ENCODE results near the gene ZBTB32.
A peak's percentile ranks its signal among the peaks of the same experiment; 100 is the strongest.
"Not testable (repeated sequence)": the region's sequence is repeated elsewhere in the genome, so short reads cannot be mapped to it uniquely, and the experiment has no call there.

ZBTB32 gene, protein sequence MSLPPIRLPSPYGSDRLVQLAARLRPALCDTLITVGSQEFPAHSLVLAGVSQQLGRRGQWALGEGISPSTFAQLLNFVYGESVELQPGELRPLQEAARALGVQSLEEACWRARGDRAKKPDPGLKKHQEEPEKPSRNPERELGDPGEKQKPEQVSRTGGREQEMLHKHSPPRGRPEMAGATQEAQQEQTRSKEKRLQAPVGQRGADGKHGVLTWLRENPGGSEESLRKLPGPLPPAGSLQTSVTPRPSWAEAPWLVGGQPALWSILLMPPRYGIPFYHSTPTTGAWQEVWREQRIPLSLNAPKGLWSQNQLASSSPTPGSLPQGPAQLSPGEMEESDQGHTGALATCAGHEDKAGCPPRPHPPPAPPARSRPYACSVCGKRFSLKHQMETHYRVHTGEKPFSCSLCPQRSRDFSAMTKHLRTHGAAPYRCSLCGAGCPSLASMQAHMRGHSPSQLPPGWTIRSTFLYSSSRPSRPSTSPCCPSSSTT

GRCh38 chr19:35704218-35704617 lies at the start of gene ZBTB32:
Gene ZBTB32 (plus strand): TSS chr19:35704558. CDS start chr19:35714627, 10,069 bp downstream.
- DNase-seq = peak; percentile 84

DNA sequence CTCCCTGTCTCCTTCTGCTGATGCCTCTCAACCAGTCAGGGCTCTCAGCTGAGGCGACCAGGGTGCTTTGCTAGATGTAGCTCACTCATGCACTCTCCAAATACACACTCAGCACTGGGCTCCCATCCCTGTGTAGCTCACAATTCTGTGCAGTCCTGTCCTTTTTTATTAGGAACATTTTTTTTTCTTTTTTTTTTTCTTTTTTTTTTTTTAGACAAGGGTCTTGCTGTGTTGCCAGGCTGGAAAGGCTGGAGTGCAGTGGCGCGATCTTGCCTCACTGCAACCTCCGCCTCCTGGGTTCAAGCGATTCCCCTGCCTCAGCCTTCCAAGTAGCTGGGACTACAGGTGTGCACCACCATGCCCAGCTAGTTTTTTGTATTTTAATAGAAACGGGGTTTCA lies 49.5 kb upstream of the ZBTB32 start:
- DNase-seq = not testable (repeated sequence)

DNA sequence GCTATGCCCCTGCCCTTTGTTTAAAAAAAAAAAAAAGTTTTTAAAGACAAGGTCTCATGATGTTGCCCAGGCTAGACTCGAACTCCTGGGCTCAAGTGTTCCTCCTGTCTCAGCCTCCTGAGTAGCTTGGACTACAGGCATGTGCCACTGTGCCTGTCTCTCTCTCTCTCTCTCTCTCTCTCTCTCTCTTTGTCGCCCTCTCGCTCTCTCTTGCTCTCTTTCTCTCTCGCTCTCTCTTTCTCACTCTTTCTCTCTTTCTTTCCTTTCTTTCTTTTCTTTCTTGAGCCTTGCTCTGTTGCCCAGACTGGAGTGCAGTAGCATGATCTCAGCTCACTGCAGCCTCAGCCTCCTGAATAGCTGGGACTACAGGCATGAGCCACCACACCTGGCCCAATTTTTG lies 48.8 kb upstream of the ZBTB32 start:
- DNase-seq = no peak

DNA sequence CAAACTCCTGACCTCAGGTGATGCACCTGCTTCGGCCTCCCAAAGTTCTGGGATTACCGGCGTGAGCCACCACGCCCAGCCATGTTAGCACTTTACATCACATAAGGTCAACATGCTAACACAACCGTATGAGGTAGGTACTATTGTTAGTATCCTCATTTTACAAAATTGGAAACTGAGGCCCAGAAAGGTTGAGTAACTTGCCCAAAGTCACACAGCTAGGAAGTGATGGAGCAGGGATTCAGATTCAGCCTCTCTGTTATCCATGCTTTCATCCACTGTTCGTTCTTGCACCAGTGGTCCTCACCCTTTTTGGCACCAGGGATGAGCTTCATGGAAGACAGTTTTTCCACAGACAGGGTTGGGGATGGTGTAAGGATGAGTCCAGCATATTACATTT lies 47.7 kb upstream of the ZBTB32 start:
- no peak for DNase-seq

- no peak for DNase-seq
Observed at GRCh38 chr19:35657904-35658700, 46.3 kb upstream of the ZBTB32 start.

DNA sequence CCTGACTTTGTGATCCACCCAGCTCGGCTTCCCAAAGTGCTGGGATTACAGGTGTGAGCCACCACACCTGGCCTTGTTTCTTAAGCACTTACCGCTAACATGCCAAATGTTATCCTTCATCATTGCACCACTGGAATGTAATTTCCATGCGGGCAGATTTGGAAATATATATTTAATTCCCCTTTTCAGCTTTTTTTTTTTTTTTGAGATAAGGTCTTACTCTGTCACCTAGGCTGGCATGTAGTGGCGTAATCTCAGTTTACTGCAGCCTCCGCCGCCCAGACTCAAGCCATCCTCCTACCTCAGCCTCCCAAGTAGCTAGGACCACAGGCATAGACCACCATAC lies 42.4 kb upstream of the ZBTB32 start:
- no peak for DNase-seq

DNA sequence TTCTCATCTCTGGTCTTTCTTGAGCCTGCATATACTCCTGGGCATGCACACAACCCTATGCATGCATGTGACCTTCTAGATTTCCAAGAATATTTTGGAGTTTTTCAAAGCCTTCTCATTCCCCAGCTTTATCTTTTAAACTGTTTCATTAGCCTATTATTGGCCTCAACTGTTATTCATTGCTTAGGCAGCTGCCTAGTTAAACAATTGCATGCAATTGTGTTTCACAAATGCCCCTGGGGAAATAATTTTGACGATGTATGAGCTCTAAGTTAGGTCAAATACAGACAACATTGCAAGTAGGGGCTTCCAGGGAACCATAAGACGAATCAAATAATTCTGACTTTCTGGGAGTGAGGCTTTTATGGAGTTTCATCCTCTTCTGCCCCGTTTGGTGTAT lies 40.4 kb upstream of the ZBTB32 start:
- DNase-seq = no peak

GRCh38 chr19:35665157-35665556 lies 39.2 kb upstream of the ZBTB32 start:
- no peak for DNase-seq

GRCh38 chr19:35665604-35666003 lies 38.8 kb upstream of the ZBTB32 start:
- no peak for DNase-seq

- no peak for DNase-seq
Observed at GRCh38 chr19:35666251-35666913, 38.0 kb upstream of the ZBTB32 start, which contains the start of gene UPK1A. Gene UPK1A (plus strand): TSS chr19:35666517. CDS start chr19:35666813, 296 bp downstream.

DNA sequence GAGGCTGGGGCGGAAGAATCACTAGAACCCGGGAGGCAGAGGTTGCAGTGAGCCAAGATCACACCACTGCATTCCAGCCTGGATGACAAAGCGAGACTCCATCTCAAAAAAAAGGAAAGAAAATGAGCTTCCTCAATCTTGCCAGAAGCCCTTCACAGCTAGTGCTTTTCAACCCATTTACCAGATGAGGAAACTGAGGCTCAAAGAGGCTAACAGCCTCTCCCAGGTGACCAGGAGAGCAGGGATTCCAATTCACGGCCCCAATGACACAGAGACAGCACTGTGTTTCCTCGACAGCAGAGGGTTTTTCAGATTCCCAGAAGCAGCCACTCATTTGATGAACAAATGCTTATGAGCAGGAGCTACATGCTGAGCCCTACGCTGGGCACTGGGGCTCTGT lies 34.8 kb upstream of the ZBTB32 start:
- DNase-seq = no peak

DNA sequence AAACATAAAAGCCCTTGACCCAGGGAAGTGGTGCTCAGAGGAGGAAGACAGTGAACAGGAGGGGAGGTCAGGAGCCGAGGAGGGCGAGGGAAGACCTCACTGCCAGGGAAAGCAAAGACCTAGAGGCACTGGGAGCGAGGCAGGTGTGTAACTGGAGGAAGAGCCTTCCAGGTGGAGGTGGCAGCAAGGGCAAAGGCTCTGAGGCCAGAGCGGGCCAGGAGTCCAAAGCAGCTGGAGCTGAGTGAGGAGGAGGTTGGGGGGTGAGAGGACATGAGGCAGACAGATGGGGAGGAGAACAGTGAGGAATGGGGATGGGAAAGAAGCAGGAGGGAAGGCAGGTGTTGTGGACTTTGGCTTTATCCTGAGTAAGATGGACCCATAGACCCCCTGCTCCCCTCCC lies 34.4 kb upstream of the ZBTB32 start:
- no peak for DNase-seq

GRCh38 chr19:35670686-35671085 lies 33.7 kb upstream of the ZBTB32 start:
- DNase-seq = no peak

DNA sequence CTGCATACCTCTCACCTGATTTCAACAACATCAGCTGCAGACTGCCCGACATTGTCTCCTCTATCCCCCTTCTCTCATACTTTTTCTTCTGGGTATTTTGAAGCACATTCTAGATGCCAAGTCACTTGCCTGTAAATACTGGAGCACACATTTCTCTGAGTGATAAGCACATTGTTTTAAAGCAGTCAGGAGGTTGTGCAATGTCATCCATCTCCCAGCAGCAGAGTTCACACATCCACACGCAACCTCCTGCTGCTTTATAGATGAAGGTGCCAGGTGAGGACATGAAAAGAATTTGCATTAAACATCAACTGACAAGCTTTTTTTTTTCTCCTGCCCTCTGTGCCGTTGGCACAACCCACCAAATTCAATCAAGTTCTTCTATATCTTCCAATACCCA lies 32.5 kb upstream of the ZBTB32 start:
- peak; percentile 88 for DNase-seq

- DNase-seq = peak; percentile 61
Observed at GRCh38 chr19:35673121-35673804, 31.1 kb upstream of the ZBTB32 start.

- no peak for DNase-seq
Observed at GRCh38 chr19:35675589-35676140, 28.7 kb upstream of the ZBTB32 start.

- no peak for DNase-seq
Observed at GRCh38 chr19:35689836-35690235, 14.5 kb upstream of the ZBTB32 start.

DNA sequence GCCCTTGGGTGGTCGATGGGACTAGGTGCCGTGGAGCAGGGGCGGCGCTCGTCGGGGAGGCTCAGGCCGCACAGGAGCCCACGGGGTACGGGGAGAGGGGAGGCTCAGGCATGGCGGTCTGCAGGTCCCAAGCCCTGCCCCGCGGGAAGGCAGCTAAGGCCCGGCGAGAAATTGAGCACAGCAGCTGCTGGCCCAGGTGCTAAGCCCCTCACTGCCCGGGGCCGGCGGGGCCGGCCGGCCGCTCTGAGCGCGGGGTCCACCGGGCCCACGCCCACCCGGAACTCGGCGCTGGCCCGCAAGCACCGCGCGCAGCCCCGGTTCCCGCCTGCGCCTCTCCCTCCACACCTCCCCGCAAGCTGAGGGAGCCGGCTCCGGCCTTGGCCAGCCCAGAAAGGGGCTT lies 13.3 kb upstream of the ZBTB32 start:
- not testable (repeated sequence) for DNase-seq

DNA sequence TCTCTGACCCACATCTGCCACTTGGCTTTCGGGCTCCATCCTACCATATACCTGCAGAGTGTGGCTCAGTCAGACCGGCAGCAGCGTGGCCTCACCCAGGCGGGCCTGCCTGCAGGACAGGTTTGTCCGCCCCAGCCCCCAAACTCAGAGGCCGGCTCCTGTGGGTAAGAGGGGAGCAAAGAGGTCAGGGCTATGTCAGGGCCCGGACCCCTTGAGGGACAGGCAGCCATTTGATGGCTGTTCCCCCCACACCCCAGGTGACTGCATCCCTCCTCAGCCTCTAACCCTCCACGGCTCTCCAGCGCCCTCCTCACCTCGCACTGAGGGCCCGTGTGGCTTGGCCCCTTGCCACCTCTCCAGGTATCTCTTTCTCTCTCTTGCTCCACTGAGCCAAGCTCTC lies 12.3 kb upstream of the ZBTB32 start:
- DNase-seq = no peak

- no peak for DNase-seq
Observed at GRCh38 chr19:35693422-35693821, 10.9 kb upstream of the ZBTB32 start.

GRCh38 chr19:35693835-35694599 lies 10.3 kb upstream of the ZBTB32 start:
- peak; percentile 95 for DNase-seq

All from hematopoietic multipotent progenitor cell treated with erythropoietin and hydrocortisone succinate and interleukin-3 and kit ligand, for 4 days (in vitro differentiated cells).